ENCODE measurements around the gene ADCY1.
"Not testable (repeated sequence)": the region's sequence is repeated elsewhere in the genome, so short reads cannot be mapped to it uniquely, and the experiment has no call there.

The ADCY1 gene

GRCh38 chr7:45573661-45574415 lies at the start of gene ADCY1:
Gene ADCY1 (plus strand): TSS chr7:45574368. CDS start chr7:45574544, 176 bp downstream.
- peak; percentile 47 for DNase-seq

GRCh38 chr7:45524445-45524844 lies 49.7 kb upstream of the ADCY1 start:
- DNase-seq = peak; percentile 35

- DNase-seq = no peak
These were observed 49.1 kb upstream of the ADCY1 start for GRCh38 chr7:45525057-45525456.

GRCh38 chr7:45543473-45543872 lies 30.7 kb upstream of the ADCY1 start:
- DNase-seq = peak; percentile 31

DNA sequence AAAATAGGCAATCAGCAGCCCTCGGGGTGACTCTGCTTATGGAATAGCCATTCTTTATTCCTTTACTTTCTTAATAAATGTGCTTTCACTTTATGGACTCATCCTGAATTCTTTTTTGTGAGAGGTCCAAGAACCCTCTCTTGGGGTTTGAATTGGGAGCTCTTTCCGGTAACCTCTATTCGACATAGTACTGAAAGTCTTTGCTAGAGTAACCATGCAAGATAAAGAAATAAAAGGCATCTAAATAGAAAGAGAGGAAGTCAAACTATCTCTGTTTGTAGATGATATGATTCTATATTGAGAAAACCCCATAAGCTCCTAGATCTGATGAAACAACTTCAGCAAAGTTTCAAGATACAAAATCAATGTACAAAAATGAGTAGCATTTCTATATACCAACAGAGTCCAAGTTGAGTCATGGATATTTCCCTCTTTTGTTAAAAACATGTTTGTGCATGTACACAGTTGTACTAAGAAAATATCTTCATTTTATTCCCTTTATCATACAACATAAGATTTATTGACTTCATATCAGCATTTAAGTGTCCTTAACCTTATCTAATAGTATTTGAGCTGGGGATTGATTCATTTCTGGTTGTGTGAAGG lies 29.0 kb upstream of the ADCY1 start:
- not testable (repeated sequence) for DNase-seq

DNA sequence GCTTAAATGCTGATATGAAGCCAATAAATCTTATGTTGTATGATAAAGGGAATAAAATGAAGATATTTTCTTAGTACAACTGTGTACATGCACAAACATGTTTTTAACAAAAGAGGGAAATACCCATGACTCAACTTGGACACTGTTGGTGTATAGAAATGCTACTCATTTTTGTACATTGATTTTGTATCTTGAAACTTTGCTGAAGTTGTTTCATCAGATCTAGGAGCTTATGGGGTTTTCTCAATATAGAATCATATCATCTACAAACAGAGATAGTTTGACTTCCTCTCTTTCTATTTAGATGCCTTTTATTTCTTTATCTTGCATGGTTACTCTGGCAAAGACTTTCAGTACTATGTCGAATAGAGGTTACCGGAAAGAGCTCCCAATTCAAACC lies 25.3 kb upstream of the ADCY1 start:
- not testable (repeated sequence) for DNase-seq

GRCh38 chr7:45563401-45563800 lies 10.8 kb upstream of the ADCY1 start:
- DNase-seq = no peak

DNA sequence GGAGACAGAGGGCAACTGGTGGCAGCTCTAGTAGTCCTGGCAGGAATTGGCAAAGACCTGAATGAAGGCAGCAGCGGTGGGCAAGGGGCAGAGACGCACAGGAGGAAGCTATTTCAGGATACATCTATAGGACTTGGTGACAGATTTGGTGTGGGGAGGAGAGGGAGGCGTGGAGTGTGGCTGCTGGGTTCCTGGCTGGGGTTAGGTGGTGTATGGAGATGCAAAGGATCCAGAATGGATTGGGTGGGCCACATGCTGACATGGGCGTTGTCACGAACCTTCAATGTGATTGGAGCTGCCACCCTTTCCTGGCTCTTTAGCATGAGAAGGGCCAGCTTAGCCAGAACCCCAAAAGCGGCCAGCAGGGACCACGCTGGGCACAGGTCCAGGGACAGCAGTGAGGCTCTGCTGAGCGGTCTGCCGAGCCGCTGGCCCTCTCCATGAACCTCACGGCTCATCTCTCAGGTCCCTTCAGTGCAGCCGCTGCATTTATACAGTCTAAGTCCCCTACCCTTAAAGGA lies 10.2 kb upstream of the ADCY1 start:
- no peak for DNase-seq

DNA sequence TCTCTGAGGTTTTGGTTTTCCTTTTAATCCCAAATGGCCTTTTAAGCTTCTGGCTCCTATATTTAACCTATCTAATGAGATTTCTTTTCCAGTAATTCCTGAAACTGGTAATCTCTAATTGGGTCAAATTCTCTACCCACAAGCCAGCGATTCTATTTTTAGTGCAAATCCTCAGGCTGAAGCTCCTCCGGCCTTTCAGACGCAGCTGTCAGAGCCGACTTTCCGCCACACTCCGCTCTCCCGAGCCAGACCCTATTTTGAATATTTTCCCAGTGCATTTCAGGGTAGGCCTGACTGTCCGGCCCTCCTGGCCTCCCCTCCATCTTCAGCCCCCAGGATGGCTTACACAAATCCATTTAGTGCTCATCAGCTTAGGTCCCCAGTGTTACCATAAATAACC lies 9.7 kb upstream of the ADCY1 start:
- no peak for DNase-seq

GRCh38 chr7:45564886-45565455 lies 9.2 kb upstream of the ADCY1 start:
- no peak for DNase-seq

GRCh38 chr7:45566386-45566785 lies 7.8 kb upstream of the ADCY1 start:
- DNase-seq = no peak

DNA sequence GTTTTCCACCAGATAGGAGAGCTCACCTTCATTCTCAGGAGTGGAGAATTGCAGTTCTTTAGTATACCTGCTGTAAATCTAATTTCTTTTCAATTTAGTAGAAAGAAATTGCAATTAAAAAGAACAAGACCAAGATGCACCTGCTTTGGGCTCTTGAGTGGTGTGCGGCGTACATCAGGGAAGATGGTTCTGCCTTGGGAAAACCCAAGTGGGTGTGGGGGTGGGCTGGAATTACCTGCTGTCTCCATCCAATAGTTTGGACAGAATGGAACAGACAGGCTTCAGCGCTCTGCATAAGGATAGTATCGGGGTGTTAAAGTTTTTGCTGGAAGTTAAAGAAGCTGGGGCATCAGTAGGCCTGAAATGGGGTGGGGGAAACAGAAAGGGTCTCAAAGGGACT lies 7.2 kb upstream of the ADCY1 start:
- DNase-seq = no peak

GRCh38 chr7:45567713-45568112 lies 6.5 kb upstream of the ADCY1 start:
- no peak for DNase-seq

- no peak for DNase-seq
These were observed 5.5 kb upstream of the ADCY1 start for GRCh38 chr7:45568536-45569289.

- DNase-seq = no peak
These were observed 4.9 kb upstream of the ADCY1 start for GRCh38 chr7:45569290-45569685.

GRCh38 chr7:45570797-45571196 lies 3.4 kb upstream of the ADCY1 start:
- DNase-seq = no peak

- no peak for DNase-seq
These were observed 964 bp upstream of the ADCY1 start for GRCh38 chr7:45573204-45573603.

DNA sequence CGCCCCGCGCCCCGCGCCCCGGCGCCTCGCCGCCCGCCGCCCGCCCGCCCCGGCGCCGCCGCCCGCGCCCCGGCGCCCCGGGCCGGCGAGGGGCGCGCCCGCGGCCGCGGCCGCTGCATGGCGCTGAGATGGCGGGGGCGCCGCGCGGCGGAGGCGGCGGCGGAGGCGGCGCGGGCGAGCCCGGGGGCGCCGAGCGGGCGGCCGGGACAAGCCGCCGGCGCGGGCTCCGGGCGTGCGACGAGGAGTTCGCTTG lies 174 bp downstream of the ADCY1 start:
- DNase-seq = no peak

DNA sequence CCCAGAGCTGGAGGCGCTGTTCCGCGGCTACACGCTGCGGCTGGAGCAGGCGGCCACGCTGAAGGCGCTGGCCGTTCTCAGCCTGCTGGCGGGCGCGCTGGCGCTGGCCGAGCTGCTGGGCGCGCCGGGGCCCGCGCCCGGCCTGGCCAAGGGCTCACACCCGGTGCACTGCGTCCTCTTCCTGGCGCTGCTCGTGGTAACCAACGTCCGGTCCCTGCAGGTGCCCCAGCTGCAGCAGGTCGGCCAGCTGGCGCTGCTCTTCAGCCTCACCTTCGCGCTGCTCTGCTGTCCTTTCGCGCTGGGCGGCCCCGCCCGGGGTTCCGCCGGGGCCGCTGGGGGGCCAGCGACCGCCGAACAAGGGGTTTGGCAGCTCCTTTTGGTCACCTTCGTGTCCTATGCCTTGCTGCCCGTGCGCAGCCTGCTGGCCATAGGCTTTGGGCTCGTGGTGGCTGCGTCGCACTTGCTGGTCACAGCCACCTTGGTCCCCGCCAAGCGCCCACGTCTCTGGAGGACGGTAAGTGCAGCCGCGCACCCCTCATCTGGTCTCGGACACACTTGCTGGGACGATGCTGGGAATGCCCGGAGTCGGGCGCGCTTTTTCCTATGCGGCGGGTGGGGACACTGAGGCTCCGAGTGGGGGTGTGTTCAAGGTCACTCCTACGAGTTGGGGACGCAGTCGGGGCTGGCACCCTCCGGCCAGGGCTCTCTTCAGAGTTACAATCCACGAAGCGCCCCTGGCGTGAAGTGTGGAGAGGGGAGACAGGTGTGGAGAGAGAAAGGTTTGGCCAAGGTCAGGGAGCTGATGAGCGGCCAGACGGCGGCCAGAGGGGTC lies 717 bp downstream of the ADCY1 start:
- DNase-seq = peak; percentile 75

GRCh38 chr7:45575501-45576248 lies 1.5 kb downstream of the ADCY1 start:
- DNase-seq = no peak

GRCh38 chr7:45576249-45576929 lies 2.2 kb downstream of the ADCY1 start:
- no peak for DNase-seq

Measured in COR-L47 (cell line).